OCI-M2 (cell line): ENCODE measurements around the gene IST1.
"Not testable (repeated sequence)": the region's sequence is repeated elsewhere in the genome, so short reads cannot be mapped to it uniquely, and the experiment has no call there.

Experiments used
- DNase-seq: peaks from one replicate; lab custom pipeline; 2025; ENCODE audit not compliant: unreplicated experiment; lab: John Stamatoyannopoulos, UW

The IST1 gene

GRCh38 chr16:71894921-71895678 lies at the start of gene IST1:
Gene IST1, plus strand, starts transcription at chr16:71895531. Its CDS starts 20,110 bp downstream, at chr16:71915641.
- DNase-seq, result peak; percentile 76

GRCh38 chr16:71845639-71846430 lies 49.5 kb upstream of the IST1 start, which contains the start of gene ATXN1L:
Gene ATXN1L, plus strand, starts transcription at chr16:71845976. Its CDS starts 3,765 bp downstream, at chr16:71849741.
- peak; percentile 36 for DNase-seq

- DNase-seq, result no peak
Observed at GRCh38 chr16:71846431-71846830, 48.9 kb upstream of the IST1 start.

GRCh38 chr16:71847096-71847495 lies 48.2 kb upstream of the IST1 start:
- DNase-seq, result no peak

- no peak for DNase-seq
Observed at GRCh38 chr16:71848622-71849021, 46.7 kb upstream of the IST1 start.

- no peak for DNase-seq
Observed at GRCh38 chr16:71851746-71852145, 43.6 kb upstream of the IST1 start.

GRCh38 chr16:71852158-71852557 lies 43.2 kb upstream of the IST1 start:
- DNase-seq, result no peak

GRCh38 chr16:71852561-71852960 lies 42.8 kb upstream of the IST1 start:
- DNase-seq, result no peak

- DNase-seq, result no peak
Observed at GRCh38 chr16:71853413-71853812, 41.9 kb upstream of the IST1 start.

- DNase-seq, result no peak
Observed at GRCh38 chr16:71854369-71854948, 40.9 kb upstream of the IST1 start.

- DNase-seq, result no peak
Observed at GRCh38 chr16:71855937-71856662, 39.2 kb upstream of the IST1 start.

GRCh38 chr16:71859762-71860521 lies 35.4 kb upstream of the IST1 start:
- no peak for DNase-seq

GRCh38 chr16:71863995-71864394 lies 31.3 kb upstream of the IST1 start:
- DNase-seq, result no peak

GRCh38 chr16:71865173-71865863 lies 30.0 kb upstream of the IST1 start:
- DNase-seq, result no peak

- not testable (repeated sequence) for DNase-seq
Observed at GRCh38 chr16:71867175-71867574, 28.2 kb upstream of the IST1 start.

GRCh38 chr16:71867939-71868338 lies 27.4 kb upstream of the IST1 start:
- no peak for DNase-seq

- no peak for DNase-seq
Observed at GRCh38 chr16:71869089-71869488, 26.2 kb upstream of the IST1 start.

- DNase-seq, result no peak
Observed at GRCh38 chr16:71870818-71871217, 24.5 kb upstream of the IST1 start.

GRCh38 chr16:71873199-71873598 lies 22.1 kb upstream of the IST1 start:
- no peak for DNase-seq

- no peak for DNase-seq
Observed at GRCh38 chr16:71878911-71879310, 16.4 kb upstream of the IST1 start.
